GM21447 (cell line): Measurements from ENCODE around the gene MYO7B.

Source experiments
- ATAC-seq: cut with Tn5 transposase; IDR thresholded peaks from one replicate; pipeline ENCODE4 v1.9.1; 2021; ENCODE audit not compliant: unreplicated experiment

The MYO7B gene

GRCh38 chr2:127646487-127647241 is 111.2 kb downstream of the MYO7B start:
- no peak for ATAC-seq

DNA sequence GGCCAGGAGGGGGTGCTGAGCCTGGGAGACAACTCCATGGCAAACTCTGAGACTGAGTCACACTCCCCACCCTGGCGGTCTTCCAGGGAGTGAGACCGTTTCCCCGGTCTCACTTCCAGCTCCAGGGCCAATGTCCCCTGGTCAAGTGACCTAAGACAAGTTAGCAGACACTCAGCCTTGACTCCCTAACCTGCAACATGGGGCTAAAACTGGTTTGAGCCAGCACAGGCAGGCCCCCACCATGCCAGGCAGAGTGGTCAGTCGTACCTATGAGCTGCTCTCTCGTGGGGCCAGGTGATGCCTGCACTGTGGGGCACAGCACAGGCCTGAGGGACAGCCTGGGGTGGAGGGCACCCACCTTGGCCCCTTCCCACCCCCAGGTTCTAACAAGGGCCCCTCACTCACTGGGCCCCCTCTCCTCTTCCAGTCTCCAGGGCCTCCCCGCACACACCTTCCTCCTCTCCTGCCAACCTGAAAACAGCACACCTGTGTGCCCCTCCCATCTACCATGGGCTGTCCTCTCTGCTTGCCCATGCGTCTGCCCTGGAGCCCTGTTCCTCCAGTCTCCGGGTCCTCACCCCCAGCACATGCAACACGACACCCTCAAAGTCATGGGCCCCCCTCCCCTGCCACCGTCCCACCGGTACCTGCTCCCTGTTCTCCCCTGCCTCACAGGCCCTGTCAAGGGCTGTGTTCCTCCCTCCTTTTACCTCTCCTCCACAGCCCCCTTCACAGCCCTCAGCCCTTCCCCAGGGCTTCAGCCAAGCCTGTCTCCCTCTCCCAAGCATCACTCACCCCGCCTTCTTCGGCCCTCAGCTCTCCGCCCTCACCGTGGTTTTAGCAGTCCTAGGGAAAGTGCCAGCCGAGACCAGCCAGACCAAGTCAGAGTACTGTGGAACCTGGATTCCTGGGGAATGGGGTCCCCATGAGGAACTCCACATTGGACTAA is 112.0 kb downstream of the MYO7B start:
- ATAC-seq = no peak

DNA sequence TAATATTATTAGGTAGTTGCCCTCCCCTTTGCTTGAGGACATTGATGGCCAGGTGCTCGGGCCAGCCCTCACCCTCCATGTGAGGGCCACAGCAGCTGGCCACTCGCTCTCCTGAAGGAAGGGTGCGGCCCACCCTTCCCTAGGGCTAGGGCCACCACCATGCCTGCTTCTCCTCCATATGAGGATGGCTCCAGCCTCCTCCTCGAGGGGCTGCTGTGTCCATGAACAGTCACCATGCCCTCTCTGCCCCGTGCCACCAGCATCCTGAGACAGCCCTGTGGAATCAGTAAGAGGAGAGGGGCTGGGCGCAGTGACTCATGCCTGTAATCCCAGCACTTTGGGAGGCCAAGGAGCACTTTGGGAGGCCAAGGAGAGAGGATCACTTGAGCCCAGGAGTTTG is 112.8 kb downstream of the MYO7B start:
- ATAC-seq = no peak

GRCh38 chr2:127649100-127649611 is 113.7 kb downstream of the MYO7B start:
- ATAC-seq = no peak

DNA sequence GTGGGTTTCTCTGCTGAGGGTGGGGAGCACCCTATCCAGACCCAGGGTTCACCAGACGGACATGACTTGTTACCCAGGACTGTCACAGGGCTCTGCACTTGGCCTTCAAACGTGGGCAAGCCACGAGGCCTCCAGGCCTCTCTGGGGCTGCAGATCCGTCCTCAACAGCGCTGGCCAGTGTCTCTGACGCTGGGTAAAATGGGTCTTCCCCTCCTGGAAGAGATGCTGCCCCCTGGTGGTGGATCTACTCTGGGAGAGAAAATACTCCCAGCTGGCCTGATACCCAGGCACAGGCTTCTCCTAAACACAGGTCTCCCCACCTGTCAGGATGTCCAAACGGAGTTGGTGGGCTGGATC is 114.2 kb downstream of the MYO7B start:
- peak; percentile 76 for ATAC-seq

- ATAC-seq = no peak
These were observed 114.7 kb downstream of the MYO7B start for GRCh38 chr2:127650041-127650784.

- no peak for ATAC-seq
These were observed 115.4 kb downstream of the MYO7B start for GRCh38 chr2:127650785-127651380.

DNA sequence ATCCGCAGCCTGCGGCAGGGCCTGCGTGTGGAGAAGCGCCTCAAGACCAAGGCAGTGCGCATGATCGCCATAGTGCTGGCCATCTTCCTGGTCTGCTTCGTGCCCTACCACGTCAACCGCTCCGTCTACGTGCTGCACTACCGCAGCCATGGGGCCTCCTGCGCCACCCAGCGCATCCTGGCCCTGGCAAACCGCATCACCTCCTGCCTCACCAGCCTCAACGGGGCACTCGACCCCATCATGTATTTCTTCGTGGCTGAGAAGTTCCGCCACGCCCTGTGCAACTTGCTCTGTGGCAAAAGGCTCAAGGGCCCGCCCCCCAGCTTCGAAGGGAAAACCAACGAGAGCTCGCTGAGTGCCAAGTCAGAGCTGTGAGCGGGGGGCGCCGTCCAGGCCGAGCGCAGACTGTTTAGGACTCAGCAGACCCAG is 115.9 kb downstream of the MYO7B start:
- ATAC-seq = no peak

GRCh38 chr2:127651971-127652550 is 116.6 kb downstream of the MYO7B start:
- ATAC-seq = no peak

GRCh38 chr2:127652786-127653357 is 117.4 kb downstream of the MYO7B start:
- ATAC-seq = no peak

DNA sequence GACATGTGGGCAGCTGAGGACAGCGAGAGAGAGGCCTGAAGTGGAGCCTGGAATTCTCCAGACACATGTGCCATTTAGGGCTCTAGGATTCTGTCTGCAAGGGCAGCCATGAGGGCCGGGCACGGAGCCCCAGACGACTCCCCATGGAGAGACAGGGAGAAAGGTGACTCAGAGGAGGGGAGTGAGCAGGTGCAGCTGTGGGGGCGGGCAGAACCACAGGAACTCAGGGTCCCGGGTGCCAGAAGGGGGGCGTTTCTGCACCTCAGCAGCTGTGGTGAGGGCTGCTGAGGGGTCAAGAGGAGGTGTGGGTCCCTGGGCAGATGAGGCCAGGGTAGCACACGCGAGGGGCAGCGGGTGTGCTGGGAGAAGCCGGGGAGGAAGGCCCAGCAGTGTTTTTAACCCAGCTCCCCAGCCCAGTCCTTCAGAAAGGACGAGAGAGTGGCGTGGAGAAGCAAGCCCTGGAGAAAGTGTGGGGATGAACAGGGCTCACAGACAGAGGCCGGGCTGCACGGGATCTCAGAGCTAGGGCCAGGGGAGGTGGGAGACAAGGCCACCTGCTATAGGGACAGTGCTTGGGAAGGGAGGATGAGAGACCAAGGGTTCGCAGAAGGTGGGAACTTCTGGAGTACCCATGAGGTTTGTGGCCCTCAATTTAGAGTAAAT is 118.1 kb downstream of the MYO7B start:
- no peak for ATAC-seq

GRCh38 chr2:127654084-127654837 is 118.8 kb downstream of the MYO7B start:
- no peak for ATAC-seq

DNA sequence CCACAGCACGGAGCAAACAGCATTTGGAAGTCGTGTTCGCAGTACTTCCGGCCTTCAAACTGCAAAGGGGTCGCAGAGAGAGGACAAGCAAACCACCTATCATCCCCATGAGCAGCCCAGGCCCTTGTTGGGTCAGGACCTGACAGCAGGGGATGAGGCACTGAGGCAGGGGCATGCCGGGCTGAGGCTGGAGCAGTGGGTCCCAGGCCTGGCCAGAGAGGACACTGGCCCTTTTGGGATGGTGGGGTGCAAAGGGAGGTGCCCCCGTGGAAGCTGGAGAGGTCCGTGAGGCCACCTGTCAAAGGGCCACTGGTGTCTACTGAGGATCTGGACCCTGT is 119.3 kb downstream of the MYO7B start:
- ATAC-seq = no peak

- no peak for ATAC-seq
These were observed 120.0 kb downstream of the MYO7B start for GRCh38 chr2:127655209-127656073.

GRCh38 chr2:127656569-127657231 is 121.2 kb downstream of the MYO7B start:
- no peak for ATAC-seq

- ATAC-seq = no peak
These were observed 121.7 kb downstream of the MYO7B start for GRCh38 chr2:127657232-127657595.

GRCh38 chr2:127658146-127658545 is 122.7 kb downstream of the MYO7B start:
- no peak for ATAC-seq
